Aorta (tissue), 5 donors: Measurements from ENCODE around the gene GRIFIN. TPM values are rescaled to one million over a fixed set of nuclear protein-coding genes. Genes with fewer than 3 reads are reported as not detected.

Experiments used
- ATAC-seq: fragments of 200-7000 bp; cut with Tn5 transposase; one replicate; pipeline ENCODE4 v1.9.1; 2022; ENCODE audit warnings: moderate library complexity; ENCODE audit not compliant: low FRiP score
- DNase-seq, 2 donors: peaks; one replicate each; pipeline ENCODE4 v3.0.0-alpha.2; 2020
- H3K27ac ChIP-seq, 2 donors: one replicate each; pipeline ENCODE4 v1.5.1; 2013; ENCODE audit warnings: low read length in 2 of 2, mild to moderate bottlenecking in 2 of 2, moderate library complexity in 2 of 2, control low read depth in 1 of 2, inconsistent platforms in 1 of 2, low read depth in 1 of 2
- H3K27me3 ChIP-seq, 2 donors: one replicate each; pipeline ENCODE4 v1.6.1; 2013; ENCODE audit warnings: control low read depth in 1 of 2, low read length in 1 of 2, mild to moderate bottlenecking in 1 of 2, moderate library complexity in 1 of 2; ENCODE audit not compliant: insufficient read depth in 2 of 2, control insufficient read depth in 1 of 2
- H3K36me3 ChIP-seq, 2 donors: one replicate each; pipeline ENCODE4 v1.6.1; 2013; ENCODE audit warnings: control low read depth in 1 of 2, low read length in 1 of 2, mild to moderate bottlenecking in 1 of 2; ENCODE audit not compliant: insufficient read depth in 2 of 2, control insufficient read depth in 1 of 2
- H3K4me1 ChIP-seq, 2 donors: one replicate each; pipeline ENCODE4 v1.6.1; 2013; ENCODE audit warnings: low read length in 2 of 2, control low read depth in 1 of 2, mild to moderate bottlenecking in 1 of 2, moderate library complexity in 1 of 2; ENCODE audit not compliant: insufficient read depth in 2 of 2, control insufficient read depth in 1 of 2
- H3K4me3 ChIP-seq, 2 donors: one replicate each; pipeline ENCODE4 v1.5.1; 2013; ENCODE audit warnings: low read length in 2 of 2, control low read depth in 1 of 2, mild to moderate bottlenecking in 1 of 2
- H3K9me3 ChIP-seq: one replicate; pipeline ENCODE4 v1.6.1; 2013; ENCODE audit warnings: mild to moderate bottlenecking, low read length; ENCODE audit not compliant: control insufficient read depth
- WGBS, 2 donors: extraction: QIAGEN DNeasy Blood & Tissue Kit; methylation state at CpG; one replicate each; pipeline ENCODE4 v1.1.7; 2013; 5-methylcytosine and 5-hydroxymethylcytosine counted together
- intact Hi-C, 2 donors: fragments of 100-400 bp; cut with DNase I; formaldehyde crosslinking; loops; one replicate each; pipeline versions ENCODE4 v1.14.2 to v1.15.0; 2022
- polyA plus RNA-seq, 2 donors: library from polyadenylated mRNA; stranded (reverse); fragments of 200-250 nt; gene quantifications; one replicate each; pipeline ENCODE4 v1.2.3, GENCODE V29; 2013
- total RNA-seq, 2 donors: library from RNA; stranded (reverse); fragmentation: NEBNext Ultra II Directional; extraction: Animal tissue kit (Norgen Biotek cat#: 25700); gene quantifications; one replicate each; pipeline ENCODE4 v1.2.1, GENCODE V29; 2021
- donor health status: healthy with polysubstance abuse.
- donor health status: Bipolar disorder and iron deficiency.
- donor health status: DM: no; HTN: no; CAD: no.
- donor health status: DM: no; HTN: no; CAD: no.
- donor health status: DM: yes; HTN: yes; CAD: no.

The GRIFIN gene
- total and polyA plus RNA-seq, 4 donors: not detected

DNA sequence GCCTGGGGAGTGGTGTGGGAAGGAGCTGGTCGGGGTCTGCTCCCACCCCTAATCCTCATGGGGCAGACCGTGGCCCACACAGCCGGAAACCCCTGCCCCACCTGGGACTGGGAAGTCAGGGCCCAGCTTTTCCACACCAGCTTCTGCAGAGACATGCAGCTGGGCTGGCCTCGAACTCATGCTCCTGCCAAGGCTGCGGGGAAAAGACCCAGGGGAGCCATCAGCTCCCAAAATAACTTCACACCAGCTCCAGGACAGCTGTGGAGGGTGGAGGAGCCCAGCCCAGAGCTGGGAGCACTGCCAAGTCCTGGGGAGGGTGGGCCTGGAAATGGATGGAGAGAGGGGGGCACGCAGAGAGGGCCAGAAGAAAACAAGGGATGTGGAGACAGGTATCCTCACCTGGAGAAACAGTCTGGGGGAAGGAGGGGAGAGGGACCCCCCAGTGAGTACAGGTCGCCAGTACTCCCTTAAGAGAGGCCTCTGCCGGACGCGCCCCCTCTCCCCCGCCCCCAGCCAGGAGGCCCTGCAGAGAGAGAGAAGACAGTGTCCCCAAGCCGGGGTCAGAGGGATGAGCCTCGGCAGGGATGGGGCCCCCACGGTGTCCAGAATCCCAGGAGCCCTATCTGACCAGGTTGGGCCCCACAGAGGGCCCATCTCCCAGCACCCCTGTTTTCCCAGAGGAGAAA lies 11.5 kb upstream of the GRIFIN start:
- H3K36me3 ChIP-seq: no peaks in the 10 kb centered on the region
- 8 to 19% methylated on average over 13 to 14 of the region's 14 CpGs for WGBS, 2 donors
- H3K9me3 ChIP-seq: no peaks in the 10 kb centered on the region
- H3K27me3 ChIP-seq: no peaks in the 10 kb centered on the region
- intact Hi-C loops: no loop called here
- DNase-seq (peak; percentile 54 to 75), ATAC-seq (peak; percentile 58)
- no peak overlapping the region for H3K4me3 ChIP-seq
- no peaks in the 10 kb centered on the region for H3K4me1 ChIP-seq
- H3K27ac ChIP-seq: no peak overlapping the region

DNA sequence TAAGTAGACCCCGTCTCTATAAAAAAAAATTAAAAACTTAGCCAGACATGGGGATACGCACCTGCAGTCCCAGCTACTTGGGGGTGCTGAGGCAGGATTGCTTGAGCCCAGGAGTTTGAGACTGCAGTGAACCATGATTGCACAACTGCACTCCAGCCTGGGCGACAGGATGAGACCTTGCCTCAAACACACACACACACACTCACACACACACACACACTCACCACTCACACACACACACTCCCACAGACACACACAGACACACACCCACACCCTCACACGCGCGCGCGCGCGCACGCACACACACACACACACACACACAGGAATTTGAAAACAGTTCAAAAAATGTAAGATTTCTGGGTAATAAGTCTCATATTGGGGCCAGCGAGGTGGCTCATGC lies 8.7 kb upstream of the GRIFIN start:
- Histone ChIP-seq H3K27ac (no peak overlapping the region), H3K36me3 (no peaks in the 10 kb centered on the region), H3K27me3 (no peaks in the 10 kb centered on the region), H3K4me1 (no peaks in the 10 kb centered on the region), H3K9me3 (no peaks in the 10 kb centered on the region), H3K4me3 (no peak overlapping the region)
- no peak for ATAC-seq
- 87 to 92% methylated on average over 12 of the region's 12 CpGs for WGBS, 2 donors
- intact Hi-C loops: no loop called here
- DNase-seq: no peak

DNA sequence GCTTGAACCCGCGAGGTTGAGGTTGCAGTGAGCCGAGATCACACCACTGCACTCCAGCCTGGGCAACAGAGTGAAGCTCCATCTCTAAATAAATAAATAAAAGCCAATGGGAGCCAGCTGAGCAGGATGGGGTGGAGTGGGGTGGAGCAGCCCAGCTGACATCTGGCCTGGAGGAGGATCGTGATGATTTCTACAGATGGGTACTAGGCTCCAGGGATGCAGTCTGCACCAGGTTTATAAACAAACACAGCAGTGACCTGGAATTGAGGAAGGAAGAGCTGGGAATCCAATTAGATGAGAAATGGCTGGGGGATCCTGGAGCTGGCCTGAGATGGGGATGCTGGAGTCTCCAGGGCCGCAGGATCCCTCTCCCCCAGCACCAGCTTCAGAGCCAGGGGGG lies 7.3 kb upstream of the GRIFIN start:
- intact Hi-C loops: no loop called here
- Histone ChIP-seq H3K9me3 (no peaks in the 10 kb centered on the region), H3K36me3 (no peaks in the 10 kb centered on the region), H3K27ac (no peak overlapping the region), H3K27me3 (no peaks in the 10 kb centered on the region), H3K4me1 (no peaks in the 10 kb centered on the region), H3K4me3 (no peak overlapping the region)
- DNase-seq (no peak), ATAC-seq (no peak)
- 45 to 55% methylated on average over 5 of the region's 5 CpGs for WGBS, 2 donors

DNA sequence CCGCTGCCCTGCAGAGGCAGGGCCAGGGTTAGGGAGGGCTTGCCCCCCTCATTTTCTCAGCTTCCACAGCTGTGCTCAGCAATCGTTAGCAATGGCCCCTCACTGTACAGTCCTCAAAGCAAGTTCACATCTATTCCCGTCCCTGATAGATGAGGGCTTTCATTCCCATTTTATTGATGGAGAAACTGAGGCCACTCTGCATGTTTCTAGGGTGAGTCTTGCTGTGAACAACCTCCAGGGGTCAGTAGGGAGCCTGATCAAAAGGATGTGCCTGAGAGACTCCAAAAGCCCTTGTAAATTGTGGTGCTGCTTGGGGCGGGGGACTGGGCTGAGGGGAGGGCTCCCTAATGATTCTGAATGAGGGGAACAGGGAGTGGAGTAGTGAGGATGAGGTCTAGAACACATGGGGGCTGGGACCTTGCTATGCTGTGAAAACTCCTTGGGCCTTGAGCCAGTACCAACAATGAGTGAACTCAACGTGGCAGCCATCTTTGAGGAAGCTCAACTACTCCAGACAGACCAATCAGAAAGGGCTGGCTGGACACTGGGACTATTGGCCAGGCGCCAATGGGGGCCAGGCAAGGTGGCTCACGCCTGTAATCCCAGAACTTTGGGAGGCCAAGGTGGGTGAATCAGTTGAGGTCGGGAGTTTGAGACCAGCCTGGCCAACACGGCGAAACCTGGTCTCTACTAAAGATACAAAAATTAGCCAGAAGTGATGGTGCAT lies 6.7 kb upstream of the GRIFIN start:
- Histone ChIP-seq H3K27ac (no peak overlapping the region), H3K4me3 (no peak overlapping the region), H3K36me3 (no peaks in the 10 kb centered on the region), H3K4me1 (no peaks in the 10 kb centered on the region), H3K27me3 (no peaks in the 10 kb centered on the region), H3K9me3 (no peaks in the 10 kb centered on the region)
- 77 to 78% methylated on average over 10 of the region's 10 CpGs for WGBS, 2 donors
- intact Hi-C loops: no loop called here
- DNase-seq (peak in 1 of 2 donors; percentile 59), ATAC-seq (no peak)

DNA sequence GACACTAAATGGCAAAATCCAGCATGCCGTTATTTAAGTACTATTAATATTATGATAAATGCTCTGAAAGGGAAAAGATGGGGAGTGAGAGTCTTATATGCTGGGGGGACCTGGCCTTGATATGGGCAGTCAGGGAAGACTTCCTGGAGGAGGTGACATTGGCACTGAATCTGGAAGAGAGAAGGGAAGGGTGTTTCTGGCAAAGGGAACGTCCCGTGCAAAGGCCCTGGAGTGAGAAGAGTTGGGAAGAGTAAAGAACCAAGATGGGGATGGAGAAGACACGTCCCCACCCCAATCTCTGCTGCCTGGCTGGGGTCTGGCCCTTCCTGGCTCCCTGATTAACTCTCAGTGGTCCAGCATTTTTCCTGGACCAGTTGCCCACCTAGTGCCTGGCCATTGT lies 5.0 kb upstream of the GRIFIN start:
- intact Hi-C loops: no loop called here
- no peak overlapping the region for H3K4me3 ChIP-seq
- no peaks in the 10 kb centered on the region for H3K4me1 ChIP-seq
- H3K27ac ChIP-seq: no peak overlapping the region
- no peaks in the 10 kb centered on the region for H3K36me3 ChIP-seq
- no peaks in the 10 kb centered on the region for H3K27me3 ChIP-seq
- ATAC-seq: no peak
- no peaks in the 10 kb centered on the region for H3K9me3 ChIP-seq
- 89 to 92% methylated on average over 4 of the region's 4 CpGs for WGBS, 2 donors
- no peak for DNase-seq

DNA sequence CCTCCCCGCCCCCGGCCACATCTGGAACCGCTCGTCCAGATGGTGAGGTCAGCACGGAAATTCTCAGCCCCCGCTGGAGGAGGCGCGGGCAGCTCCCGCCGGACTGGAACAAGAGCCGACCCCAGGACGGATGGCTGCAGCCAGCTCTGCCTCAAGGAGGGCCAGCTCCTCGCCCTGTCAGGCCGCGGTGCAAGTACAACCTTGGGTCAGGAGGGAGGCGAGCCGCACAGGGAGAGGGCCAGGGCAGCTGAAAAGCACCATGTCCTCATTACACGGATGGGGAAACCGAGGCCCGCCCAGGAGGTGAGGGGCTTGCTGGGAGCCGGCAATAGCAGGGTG lies 3.8 kb upstream of the GRIFIN start:
- no peak overlapping the region for H3K27ac ChIP-seq
- intact Hi-C loops: no loop called here
- WGBS, 2 donors: 31 to 46% methylated on average over 20 to 21 of the region's 21 CpGs
- DNase-seq (peak in 1 of 2 donors; percentile 50), ATAC-seq (no peak)
- H3K36me3 ChIP-seq: no peaks in the 10 kb centered on the region
- H3K4me3 ChIP-seq: no peak overlapping the region
- H3K4me1 ChIP-seq: no peaks in the 10 kb centered on the region
- no peaks in the 10 kb centered on the region for H3K27me3 ChIP-seq
- H3K9me3 ChIP-seq: no peaks in the 10 kb centered on the region

DNA sequence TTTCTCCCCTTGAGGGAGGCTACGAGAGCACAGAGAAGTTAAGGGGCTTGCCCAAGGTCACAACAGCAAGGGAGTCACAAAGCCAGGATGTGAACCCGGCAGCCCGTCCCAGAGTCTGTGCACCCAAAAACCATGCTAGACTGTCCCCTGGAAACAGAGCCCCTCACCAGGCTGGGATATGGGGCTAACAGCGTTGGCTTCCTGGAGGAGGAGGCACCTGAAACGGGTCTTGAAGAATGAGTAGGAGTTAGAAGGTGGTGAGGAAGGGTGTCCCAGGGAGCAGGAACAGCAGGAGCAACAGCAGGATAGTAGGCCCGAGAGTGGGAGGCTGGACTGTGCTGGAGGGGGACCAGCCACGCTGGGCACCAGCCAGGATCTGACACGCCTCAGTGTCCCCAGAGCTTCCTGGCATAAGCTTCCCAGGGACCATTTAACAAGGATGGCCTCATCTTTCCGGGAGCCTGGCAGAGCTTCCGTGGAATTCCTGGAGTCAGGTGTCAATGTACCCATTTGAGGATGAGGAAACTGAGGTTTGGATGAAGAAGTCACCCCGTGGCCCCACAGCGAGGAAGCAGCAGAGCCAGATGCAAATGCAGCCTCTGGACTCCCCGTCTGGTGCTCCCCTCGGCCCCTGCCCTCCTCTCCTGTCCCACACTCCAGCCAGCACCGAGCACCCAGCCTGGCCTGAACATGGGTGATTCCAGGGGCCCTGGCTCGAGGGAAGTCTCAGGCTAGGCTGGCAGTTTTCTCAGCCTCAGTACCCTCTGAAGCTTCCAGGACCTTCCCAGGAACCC lies 3.3 kb upstream of the GRIFIN start:
- Histone ChIP-seq H3K27ac (no peak overlapping the region), H3K27me3 (no peaks in the 10 kb centered on the region), H3K4me3 (no peak overlapping the region), H3K4me1 (no peaks in the 10 kb centered on the region), H3K36me3 (no peaks in the 10 kb centered on the region), H3K9me3 (no peaks in the 10 kb centered on the region)
- 70 to 80% methylated on average over 16 of the region's 16 CpGs for WGBS, 2 donors
- DNase-seq (no peak), ATAC-seq (no peak)
- intact Hi-C loops: no loop called here

DNA sequence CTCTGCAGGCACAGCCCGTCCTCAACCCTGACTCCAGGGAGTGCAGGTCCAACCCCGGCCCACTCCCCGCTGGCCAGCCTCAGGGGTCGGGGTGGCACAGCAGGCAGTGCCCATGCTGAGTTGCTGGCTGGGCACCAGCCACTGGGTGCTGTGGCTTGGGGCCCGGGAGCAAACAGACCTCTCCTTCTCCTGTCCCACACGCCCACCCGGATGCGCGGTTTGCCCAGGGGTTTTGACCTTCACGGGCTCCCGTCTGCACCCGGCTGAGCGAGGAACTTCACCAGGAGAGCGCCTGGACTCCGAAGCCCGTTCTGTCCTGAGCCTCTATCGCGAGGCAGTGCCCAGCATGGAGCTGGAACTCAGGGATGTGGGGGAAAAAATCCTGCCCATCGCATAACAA lies 2.6 kb upstream of the GRIFIN start:
- peak in 1 of 2 donors; percentile 49 for DNase-seq
- no peak for ATAC-seq
- intact Hi-C loops: no loop called here
- H3K4me3 ChIP-seq: no peak overlapping the region
- WGBS, 2 donors: 29 to 32% methylated on average over 19 of the region's 19 CpGs
- H3K4me1 ChIP-seq: no peaks in the 10 kb centered on the region
- H3K27ac ChIP-seq: no peak overlapping the region
- H3K9me3 ChIP-seq: no peaks in the 10 kb centered on the region
- H3K27me3 ChIP-seq: no peaks in the 10 kb centered on the region
- H3K36me3 ChIP-seq: no peaks in the 10 kb centered on the region
